BJ (cell line): ENCODE results near the gene DAGLB. TPM values are rescaled to one million over a fixed set of nuclear protein-coding genes. Genes with fewer than 3 reads are reported as not detected.

Source experiments
- CTCF ChIA-PET: fragments of 350-600 bp; formaldehyde crosslinking; extraction: SDS; loops from one replicate; lab custom pipeline; 2021; ENCODE audit warnings: antibody characterized with exemption, inconsistent platforms; lab: Yijun Ruan, JAX
- POLR2A ChIA-PET: fragments of 300-600 bp; sonication (Branson Sonifier 250); formaldehyde crosslinking; extraction: SDS; loops from one replicate; lab custom pipeline; 2021; ENCODE audit warnings: antibody characterized with exemption; lab: Charles Lee
- DNase-seq: peaks from one replicate; pipeline ENCODE4 v3.0.0-alpha.2; 2011; ENCODE audit warnings: low read depth
- H3K27me3 ChIP-seq: 2 replicates; pipeline ENCODE4 v1.6.0; 2011; ENCODE audit warnings: low read length; ENCODE audit not compliant: control insufficient read depth, insufficient read depth
- H3K36me3 ChIP-seq: 2 replicates; pipeline ENCODE4 v1.5.1; 2011; ENCODE audit warnings: low read length; ENCODE audit not compliant: control insufficient read depth, insufficient read depth
- H3K4me3 ChIP-seq: 2 replicates; pipeline ENCODE4 v1.5.1; 2011; ENCODE audit warnings: low read depth, mild to moderate bottlenecking, control low read depth, low read length
- polyA plus RNA-seq: library from polyadenylated mRNA; depleted of rRNA; stranded (reverse); fragments of >200 nt; gene quantifications from 2 replicates; pipeline ENCODE4 v1.2.3, GENCODE V29; 2011
- TF ChIP-seq, protein P1 (sequence below): IDR thresholded peaks from 2 replicates; pipeline ENCODE4 v1.5.1; 2011; ENCODE audit warnings: low read depth, mild to moderate bottlenecking, control low read depth, inconsistent platforms, low read length, moderate library complexity; ENCODE audit not compliant: insufficient read depth

Gene DAGLB
- polyA plus RNA-seq, 1 experiment: 40.5 TPM

DNA sequence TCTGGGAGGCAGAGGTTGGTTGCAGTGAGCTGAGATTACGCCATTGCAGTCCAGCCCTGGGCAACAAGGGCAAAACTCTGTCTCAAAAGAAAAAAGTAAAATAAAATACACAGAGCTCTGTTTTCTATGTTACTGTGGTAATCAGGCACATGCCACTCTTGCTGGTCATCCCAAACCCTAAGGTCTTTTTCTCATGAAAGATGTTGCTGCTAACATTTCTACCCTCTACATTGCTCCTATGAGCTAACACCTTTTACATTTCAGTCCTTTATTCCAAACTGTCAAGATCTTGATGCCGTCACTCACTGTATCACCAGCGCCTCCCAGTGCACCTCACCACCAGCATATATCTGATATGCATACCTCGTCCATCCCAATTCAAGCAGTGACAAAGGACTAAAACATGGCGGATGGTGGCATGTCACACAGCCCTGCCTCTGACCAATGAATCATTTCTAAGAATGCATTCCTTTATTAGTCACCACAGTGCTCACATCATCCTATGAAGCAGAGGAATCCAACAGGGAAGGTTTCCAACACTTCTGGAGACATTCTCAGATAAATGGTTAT, 4.3 kb downstream of the DAGLB start:
- CTCF ChIA-PET: interaction anchor here (0.6 kb wide), 1 partner anchor 766 kb away, joined by 3 read pairs; no protein-coding TSS in a partner anchor
- TF ChIP-seq, protein P1, sequence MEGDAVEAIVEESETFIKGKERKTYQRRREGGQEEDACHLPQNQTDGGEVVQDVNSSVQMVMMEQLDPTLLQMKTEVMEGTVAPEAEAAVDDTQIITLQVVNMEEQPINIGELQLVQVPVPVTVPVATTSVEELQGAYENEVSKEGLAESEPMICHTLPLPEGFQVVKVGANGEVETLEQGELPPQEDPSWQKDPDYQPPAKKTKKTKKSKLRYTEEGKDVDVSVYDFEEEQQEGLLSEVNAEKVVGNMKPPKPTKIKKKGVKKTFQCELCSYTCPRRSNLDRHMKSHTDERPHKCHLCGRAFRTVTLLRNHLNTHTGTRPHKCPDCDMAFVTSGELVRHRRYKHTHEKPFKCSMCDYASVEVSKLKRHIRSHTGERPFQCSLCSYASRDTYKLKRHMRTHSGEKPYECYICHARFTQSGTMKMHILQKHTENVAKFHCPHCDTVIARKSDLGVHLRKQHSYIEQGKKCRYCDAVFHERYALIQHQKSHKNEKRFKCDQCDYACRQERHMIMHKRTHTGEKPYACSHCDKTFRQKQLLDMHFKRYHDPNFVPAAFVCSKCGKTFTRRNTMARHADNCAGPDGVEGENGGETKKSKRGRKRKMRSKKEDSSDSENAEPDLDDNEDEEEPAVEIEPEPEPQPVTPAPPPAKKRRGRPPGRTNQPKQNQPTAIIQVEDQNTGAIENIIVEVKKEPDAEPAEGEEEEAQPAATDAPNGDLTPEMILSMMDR: no peak
- Histone ChIP-seq H3K36me3 (peaks cover 12% of the 10 kb centered on the region), H3K27me3 (no peaks in the 10 kb centered on the region), H3K4me3 (no peak overlapping the region)
- POLR2A ChIA-PET: no interaction called here
- peak; percentile 84 for DNase-seq

DNA sequence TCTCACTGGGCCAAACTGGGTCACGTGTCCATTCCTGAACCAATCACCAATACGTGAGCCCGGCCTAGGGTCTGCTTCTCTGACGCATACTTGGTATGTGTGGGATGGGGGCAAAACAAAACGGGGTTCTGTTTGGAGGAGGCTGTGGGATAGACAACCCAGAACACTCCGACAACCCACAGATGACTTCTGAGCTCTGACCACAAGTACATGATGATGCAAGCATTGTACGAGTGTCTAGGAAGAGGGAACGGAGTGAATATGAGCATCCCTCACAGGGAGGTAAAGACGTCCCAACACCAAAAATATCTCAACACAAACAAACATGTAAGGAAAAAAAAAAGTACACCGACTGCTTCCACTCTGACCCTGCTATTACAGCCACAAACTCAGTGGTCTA, 5.6 kb downstream of the DAGLB start:
- Histone ChIP-seq H3K36me3 (peaks cover 12% of the 10 kb centered on the region), H3K27me3 (no peaks in the 10 kb centered on the region), H3K4me3 (no peak overlapping the region)
- TF ChIP-seq, protein P1: no peak
- POLR2A ChIA-PET: no interaction called here
- DNase-seq: no peak
- CTCF ChIA-PET: no interaction called here

DNA sequence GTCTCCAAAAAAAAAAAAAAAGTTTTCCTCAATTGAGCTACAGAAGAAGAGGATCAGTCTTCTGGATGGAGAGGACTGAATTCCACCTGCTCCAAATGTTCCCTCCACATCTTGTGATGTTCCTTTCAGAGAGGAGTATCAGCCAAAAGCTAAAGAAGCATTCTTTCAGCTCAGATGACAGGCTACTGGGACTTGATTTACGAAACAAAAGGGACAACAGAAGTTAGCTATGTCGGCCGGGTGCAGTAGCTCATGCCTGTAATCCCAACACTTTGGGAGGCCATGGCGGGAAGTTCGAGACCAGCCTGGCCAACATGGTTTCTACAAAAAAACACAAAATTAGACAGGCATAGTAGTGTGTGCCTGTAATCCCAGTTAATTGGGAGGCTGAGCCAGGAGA, 7.4 kb downstream of the DAGLB start:
- Histone ChIP-seq H3K4me3 (no peak overlapping the region), H3K27me3 (no peaks in the 10 kb centered on the region), H3K36me3 (peaks cover 10% of the 10 kb centered on the region)
- CTCF ChIA-PET: interaction anchor here (0.6 kb wide), 1 partner anchor 48 kb away, joined by 3 read pairs; no protein-coding TSS in a partner anchor
- POLR2A ChIA-PET: interaction anchor here (0.7 kb wide), 1 partner anchor 814 kb away, joined by 6 read pairs; no protein-coding TSS in a partner anchor
- TF ChIP-seq, protein P1: no peak
- DNase-seq: no peak

DNA sequence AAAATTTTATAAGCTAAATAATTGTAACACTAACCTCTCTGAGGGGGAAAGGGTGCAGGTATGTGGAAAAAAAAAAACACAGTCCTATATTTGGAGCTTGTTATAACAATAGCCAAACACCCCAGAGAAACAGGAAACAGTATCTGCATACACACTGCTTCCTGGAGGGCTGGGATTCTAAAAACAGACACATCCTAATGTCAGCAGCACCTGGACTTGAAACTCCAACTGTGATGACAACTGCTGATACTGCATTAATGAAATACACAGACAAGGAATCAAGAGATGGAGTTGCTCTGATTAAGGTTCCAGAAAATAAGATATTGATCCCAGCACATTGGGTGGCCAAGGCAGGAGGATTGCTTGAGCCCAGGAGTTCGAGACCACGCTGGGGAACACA, 9.3 kb downstream of the DAGLB start:
- POLR2A ChIA-PET: interaction anchor here (0.6 kb wide), 1 partner anchor 408 kb away, joined by 3 read pairs; no protein-coding TSS in a partner anchor
- no peak overlapping the region for H3K4me3 ChIP-seq
- CTCF ChIA-PET: interaction anchor here (1.3 kb wide), 1 partner anchor 583 kb away, joined by 3 read pairs; no protein-coding TSS in a partner anchor
- TF ChIP-seq, protein P1: no peak
- H3K36me3 ChIP-seq: peaks cover 10% of the 10 kb centered on the region
- no peak for DNase-seq
- no peaks in the 10 kb centered on the region for H3K27me3 ChIP-seq

DNA sequence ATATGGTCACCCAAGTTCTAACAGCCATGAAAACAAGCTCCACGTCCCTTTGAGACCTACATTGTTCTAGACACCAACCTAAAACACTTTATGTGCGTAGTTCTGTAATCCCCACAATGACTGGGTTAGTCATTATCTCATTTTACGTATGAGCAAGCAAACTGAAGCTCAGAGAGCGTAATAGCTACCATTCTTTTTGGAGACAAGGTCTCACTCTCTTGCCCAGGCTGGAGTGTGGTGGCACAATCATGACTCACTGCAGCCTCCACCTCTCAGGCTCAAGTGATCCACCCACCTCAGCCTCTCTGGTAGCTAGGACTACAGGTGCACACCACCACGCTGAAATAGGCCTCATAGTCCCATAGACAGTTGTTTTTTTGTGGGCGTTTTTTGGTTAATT, 10.5 kb downstream of the DAGLB start:
- Histone ChIP-seq H3K4me3 (no peak overlapping the region), H3K27me3 (no peaks in the 10 kb centered on the region), H3K36me3 (peaks cover 12% of the 10 kb centered on the region)
- TF ChIP-seq, protein P1: no peak
- no peak for DNase-seq
- ChIA-PET POLR2A (no interaction called here), CTCF (interaction anchor here (0.6 to 1.4 kb wide), 5 partner anchors 10 to 1011 kb away, joined by 3 to 5 read pairs (median 5); no protein-coding TSS in a partner anchor)
